Subcutaneous adipose tissue (tissue), 4 donors: ENCODE results near the gene RBM47. TPM values are rescaled to one million over a fixed set of nuclear protein-coding genes. Genes with fewer than 3 reads are reported as not detected.

Experiments used
- CTCF ChIP-seq: fragments of 450-650 bp; IDR thresholded peaks from one replicate; pipeline ENCODE4 v1.5.1; 2016; ENCODE audit warnings: low read depth, mild to moderate bottlenecking, control low read depth, antibody characterized with exemption, moderate library complexity
- total RNA-seq, 4 donors: library from RNA; depleted of rRNA; stranded (reverse); fragments of >200 nt; gene quantifications; one replicate each; pipeline ENCODE4 v1.1.0, GENCODE V29; 2016

Gene RBM47
- total RNA-seq, 4 donors from 2014 or later, result 29.4 to 84.3 (median 54.7) TPM

DNA sequence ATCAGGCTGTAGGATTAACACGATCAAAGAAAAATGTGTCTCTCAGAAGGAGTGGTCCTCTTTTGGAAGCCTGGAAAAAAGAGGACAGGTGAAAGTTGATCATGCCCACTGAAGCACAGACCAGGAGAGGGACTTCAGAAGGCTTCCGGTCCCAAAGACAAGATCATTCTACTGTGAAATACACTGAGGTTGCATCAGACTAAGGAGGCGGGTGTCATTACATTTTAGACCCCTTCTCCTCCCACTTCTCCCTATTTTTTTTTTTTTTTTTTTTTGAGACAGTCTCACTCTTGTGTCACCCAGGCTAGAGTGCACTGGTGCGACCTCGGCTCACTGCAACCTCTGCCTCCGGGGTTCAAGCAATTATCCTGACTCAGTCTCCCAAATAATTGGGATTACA lies 67.5 kb downstream of the RBM47 start:
- no peak for TF ChIP-seq CTCF

- TF ChIP-seq CTCF, result no peak
Measured at GRCh38 chr4:40559585-40560465, 69.8 kb downstream of the RBM47 start.

- TF ChIP-seq CTCF, result no peak
Measured at GRCh38 chr4:40557736-40558135, 71.9 kb downstream of the RBM47 start.

GRCh38 chr4:40555176-40555900 lies 74.3 kb downstream of the RBM47 start:
- TF ChIP-seq CTCF, result no peak

- no peak for TF ChIP-seq CTCF
Measured at GRCh38 chr4:40553995-40554394, 75.7 kb downstream of the RBM47 start.

DNA sequence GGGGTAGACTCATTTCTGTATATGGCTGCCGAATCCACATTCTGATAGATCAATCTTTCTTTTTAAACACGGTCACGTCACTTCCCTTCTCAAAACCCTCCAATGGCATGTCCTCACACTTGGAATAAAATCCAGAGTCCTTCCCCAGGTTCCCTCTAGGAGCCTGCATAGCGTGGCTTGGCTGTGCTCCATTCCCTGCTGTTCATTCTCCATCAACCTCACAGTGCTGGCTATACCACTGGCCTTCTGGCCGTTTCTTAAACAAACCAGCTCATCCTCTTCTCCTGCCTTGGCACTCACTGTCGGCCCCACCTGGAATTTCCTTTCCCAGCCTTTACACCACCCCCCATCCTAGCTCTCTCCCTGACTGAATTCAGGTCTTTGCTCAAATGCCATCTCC lies 77.1 kb downstream of the RBM47 start:
- TF ChIP-seq CTCF, result no peak

- no peak for TF ChIP-seq CTCF
Measured at GRCh38 chr4:40550948-40551462, 78.7 kb downstream of the RBM47 start.
